Astrocyte of the cerebellum (primary cell): ENCODE measurements around the gene C5orf46.

Experiments
- DNase-seq: peaks from one replicate; pipeline ENCODE4 v3.0.0-alpha.2; 2011; ENCODE audit warnings: low read depth
- H3K4me3 ChIP-seq: 2 replicates; pipeline ENCODE4 v1.5.1; 2011; ENCODE audit warnings: mild to moderate bottlenecking, low read depth, low read length, moderate library complexity
- CTCF ChIP-seq: IDR thresholded peaks from 2 replicates; pipeline ENCODE4 v1.5.1; 2012; ENCODE audit warnings: low read length, low read depth, moderate library complexity, mild to moderate bottlenecking; ENCODE audit errors: missing control alignments
- in situ Hi-C: cut with HindIII; loops from 2 replicates; pipeline ENCODE4 v1.10.0; 2017; ENCODE audit warnings: low sequenced_read_pairs

C5orf46 gene

GRCh38 chr5:147860641-147861025 lies 45.7 kb downstream of the C5orf46 start:
- no peak overlapping the region for H3K4me3 ChIP-seq
- DNase-seq: no peak
- in situ Hi-C loops: no loop called here
- TF ChIP-seq CTCF: no peak

GRCh38 chr5:147859962-147860640 lies 46.2 kb downstream of the C5orf46 start:
- no peak for TF ChIP-seq CTCF
- no peak for DNase-seq
- H3K4me3 ChIP-seq: no peak overlapping the region
- in situ Hi-C loops: no loop called here

- in situ Hi-C loops: no loop called here
- DNase-seq: no peak
- no peak overlapping the region for H3K4me3 ChIP-seq
- TF ChIP-seq CTCF: no peak
These were observed 47.8 kb downstream of the C5orf46 start for GRCh38 chr5:147858565-147858964.

GRCh38 chr5:147857302-147858129 lies 48.8 kb downstream of the C5orf46 start:
- no peak overlapping the region for H3K4me3 ChIP-seq
- in situ Hi-C loops: no loop called here
- DNase-seq: peak; percentile 69
- TF ChIP-seq CTCF: peak; percentile 88

GRCh38 chr5:147856801-147857200 lies 49.5 kb downstream of the C5orf46 start:
- H3K4me3 ChIP-seq: no peak overlapping the region
- DNase-seq: no peak
- in situ Hi-C loops: no loop called here
- TF ChIP-seq CTCF: no peak

- in situ Hi-C loops: no loop called here
These were observed 50.6 kb downstream of the C5orf46 start for GRCh38 chr5:147855774-147856069.

More at GRCh38 chr5:147855774-147856069, 50.6 kb downstream of the C5orf46 start:
- no peak for TF ChIP-seq CTCF
- no peak for DNase-seq
- H3K4me3 ChIP-seq: no peak overlapping the region
